Activated T-helper 2 cell treated with anti-CD3 and anti-CD28 coated beads, Interferon-gamma antibody, Interleukin-2, Interleukin-4, amounts not matched to agents 10 μg/mL and 5 μg/mL and 100 μg/mL, durations not matched to agents 14 hours and 24 hours and 36 hours (primary cell): ENCODE measurements around the gene HOMEZ. TPM values are rescaled to one million over a fixed set of nuclear protein-coding genes. Genes with fewer than 3 reads are reported as not detected.
A peak's percentile ranks its signal among the peaks of the same experiment; 100 is the strongest.

ENCODE experiments used
- DNase-seq: peaks from one replicate; pipeline ENCODE4 v3.0.0; 2021; ENCODE audit warnings: low spot score
- H3K27ac Mint-ChIP-seq: one replicate; pipeline ENCODE4 v1.8.0; 2021; ENCODE audit warnings: mixed read lengths
- H3K27me3 Mint-ChIP-seq: one replicate; pipeline ENCODE4 v1.8.0; 2021; ENCODE audit warnings: low read depth, mixed read lengths
- H3K36me3 Mint-ChIP-seq: one replicate; pipeline ENCODE4 v1.8.0; 2021; ENCODE audit warnings: low read depth, mixed read lengths
- H3K4me1 Mint-ChIP-seq: one replicate; pipeline ENCODE4 v1.8.0; 2021; ENCODE audit warnings: low read depth, mixed read lengths
- H3K4me3 Mint-ChIP-seq: one replicate; pipeline ENCODE4 v1.8.0; 2021; ENCODE audit warnings: low read depth, mild to moderate bottlenecking, moderate library complexity, mixed read lengths
- H3K9me3 Mint-ChIP-seq: one replicate; pipeline ENCODE4 v1.8.0; 2021; ENCODE audit warnings: mixed read lengths
- intact Hi-C: fragments of 100-400 bp; cut with micrococcal nuclease; formaldehyde crosslinking; loops from one replicate; pipeline ENCODE4 v1.15.1; 2023
- total RNA-seq: library from RNA; stranded (reverse); gene quantifications from 2 replicates; pipeline ENCODE4 v1.2.3, GENCODE V29; 2022

Gene HOMEZ
- total RNA-seq, 1 donor from 2014 or later = 13.7 TPM

- Mint-ChIP-seq H3K4me3 (peak within 1 kb of the TSS; percentile 88), H3K27ac (peak within 1 kb of the TSS; percentile 86), H3K9me3 (no peaks in the 10 kb centered on the region), H3K36me3 (peaks cover 49% of the 10 kb centered on the region), H3K4me1 (peaks cover 23% of the 10 kb centered on the region), H3K27me3 (no peaks in the 10 kb centered on the region)
- peak; percentile 98 for DNase-seq
- intact Hi-C loops = loop anchor here (1.0 to 10.0 kb wide), 7 partner anchors 20 to 794 kb away; partner anchors contain the start of genes ACIN1, C14orf119, DCAF11 and HOMEZ
These were observed 34.9 kb upstream of the HOMEZ start, which contains the start of gene PABPN1 for GRCh38 chr14:23320584-23321571. Gene PABPN1, plus strand, starts transcription at chr14:23321457. Its CDS starts 13 bp downstream, at chr14:23321470.

GRCh38 chr14:23319746-23320583, 34.0 kb upstream of the HOMEZ start:
- H3K27ac Mint-ChIP-seq = peak overlapping the region; percentile 86
- DNase-seq = no peak
- H3K27me3 Mint-ChIP-seq = peaks cover 2% of the 10 kb centered on the region
- H3K9me3 Mint-ChIP-seq = no peaks in the 10 kb centered on the region
- H3K4me3 Mint-ChIP-seq = peak overlapping the region; percentile 81
- intact Hi-C loops = loop anchor here (5.0 to 10.0 kb wide), 3 partner anchors 237 to 795 kb away; partner anchors contain the start of genes DCAF11, NRL, PRMT5 and THTPA
- H3K4me1 Mint-ChIP-seq = peaks cover 23% of the 10 kb centered on the region
- H3K36me3 Mint-ChIP-seq = peaks cover 40% of the 10 kb centered on the region

GRCh38 chr14:23316300-23316699, 30.4 kb upstream of the HOMEZ start:
- intact Hi-C loops = no loop called here
- H3K4me1 Mint-ChIP-seq = peaks cover 10% of the 10 kb centered on the region
- peaks cover 10% of the 10 kb centered on the region for H3K36me3 Mint-ChIP-seq
- DNase-seq = no peak
- no peak overlapping the region for H3K4me3 Mint-ChIP-seq
- peaks cover 6% of the 10 kb centered on the region for H3K27me3 Mint-ChIP-seq
- H3K9me3 Mint-ChIP-seq = no peaks in the 10 kb centered on the region
- no peak overlapping the region for H3K27ac Mint-ChIP-seq

- no peaks in the 10 kb centered on the region for H3K36me3 Mint-ChIP-seq
- no peak overlapping the region for H3K27ac Mint-ChIP-seq
- intact Hi-C loops = no loop called here
- no peak for DNase-seq
- peaks cover 9% of the 10 kb centered on the region for H3K27me3 Mint-ChIP-seq
- no peak overlapping the region for H3K4me3 Mint-ChIP-seq
- no peaks in the 10 kb centered on the region for H3K9me3 Mint-ChIP-seq
- H3K4me1 Mint-ChIP-seq = peaks cover 17% of the 10 kb centered on the region
These were observed 24.6 kb upstream of the HOMEZ start for GRCh38 chr14:23310546-23310945.

GRCh38 chr14:23308721-23309445, 23.0 kb upstream of the HOMEZ start:
- no peak for DNase-seq
- Mint-ChIP-seq H3K27me3 (peaks cover 9% of the 10 kb centered on the region), H3K36me3 (no peaks in the 10 kb centered on the region), H3K27ac (no peak overlapping the region), H3K4me3 (no peak overlapping the region), H3K9me3 (no peaks in the 10 kb centered on the region), H3K4me1 (peaks cover 17% of the 10 kb centered on the region)
- intact Hi-C loops = loop anchor here (10.0 kb wide), 1 partner anchor 304 kb away; no protein-coding TSS in a partner anchor

- Mint-ChIP-seq H3K4me1 (peaks cover 22% of the 10 kb centered on the region), H3K4me3 (peak overlapping the region; percentile 80), H3K27ac (peak overlapping the region; percentile 19), H3K27me3 (peaks cover 9% of the 10 kb centered on the region), H3K36me3 (no peaks in the 10 kb centered on the region), H3K9me3 (no peaks in the 10 kb centered on the region)
- no peak for DNase-seq
- intact Hi-C loops = loop anchor here (10.0 kb wide), 1 partner anchor 303 kb away; no protein-coding TSS in a partner anchor
These were observed 22.0 kb upstream of the HOMEZ start for GRCh38 chr14:23307687-23308644.

GRCh38 chr14:23307146-23307530, 21.2 kb upstream of the HOMEZ start:
- peak overlapping the region; percentile 80 for H3K4me3 Mint-ChIP-seq
- H3K4me1 Mint-ChIP-seq = peaks cover 25% of the 10 kb centered on the region
- H3K36me3 Mint-ChIP-seq = no peaks in the 10 kb centered on the region
- H3K27ac Mint-ChIP-seq = peak overlapping the region; percentile 78
- no peaks in the 10 kb centered on the region for H3K9me3 Mint-ChIP-seq
- no peak for DNase-seq
- intact Hi-C loops = loop anchor here (10.0 kb wide), 1 partner anchor 302 kb away; no protein-coding TSS in a partner anchor
- H3K27me3 Mint-ChIP-seq = peaks cover 8% of the 10 kb centered on the region

- Mint-ChIP-seq H3K27ac (peak within 1 kb of the TSS; percentile 78), H3K4me3 (peak within 1 kb of the TSS; percentile 80), H3K4me1 (peaks cover 25% of the 10 kb centered on the region), H3K27me3 (peaks cover 4% of the 10 kb centered on the region), H3K9me3 (no peaks in the 10 kb centered on the region), H3K36me3 (no peaks in the 10 kb centered on the region)
- intact Hi-C loops = loop anchor here (10.0 kb wide), 1 partner anchor 302 kb away; no protein-coding TSS in a partner anchor
- no peak for DNase-seq
These were observed 20.6 kb upstream of the HOMEZ start, which contains the start of gene BCL2L2 for GRCh38 chr14:23306412-23307145. Gene BCL2L2, plus strand, starts transcription at chr14:23306833. Its CDS starts 935 bp downstream, at chr14:23307768.

- H3K27me3 Mint-ChIP-seq = peaks cover 4% of the 10 kb centered on the region
- peaks cover 30% of the 10 kb centered on the region for H3K4me1 Mint-ChIP-seq
- peak within 1 kb of the TSS; percentile 99 for H3K4me3 Mint-ChIP-seq
- H3K36me3 Mint-ChIP-seq = peaks cover 13% of the 10 kb centered on the region
- no peaks in the 10 kb centered on the region for H3K9me3 Mint-ChIP-seq
- H3K27ac Mint-ChIP-seq = peak within 1 kb of the TSS; percentile 100
- DNase-seq = peak; percentile 79
- intact Hi-C loops = loop anchor here (10.0 kb wide), 1 partner anchor 298 kb away; no protein-coding TSS in a partner anchor
These were observed 16.6 kb upstream of the HOMEZ start, which contains the start of gene PPP1R3E for GRCh38 chr14:23302290-23303225. Gene PPP1R3E, minus strand, starts transcription at chr14:23302859. Its CDS starts 283 bp downstream, at chr14:23302576.

- intact Hi-C loops = loop anchor here (1.0 to 10.0 kb wide), 5 partner anchors 16 to 297 kb away; partner anchors contain the start of genes ACIN1, C14orf119, HOMEZ and PABPN1
- peak overlapping the region; percentile 96 for H3K27ac Mint-ChIP-seq
- H3K9me3 Mint-ChIP-seq = no peaks in the 10 kb centered on the region
- peaks cover 24% of the 10 kb centered on the region for H3K4me1 Mint-ChIP-seq
- H3K4me3 Mint-ChIP-seq = peak overlapping the region; percentile 87
- DNase-seq = no peak
- peaks cover 2% of the 10 kb centered on the region for H3K27me3 Mint-ChIP-seq
- H3K36me3 Mint-ChIP-seq = peaks cover 17% of the 10 kb centered on the region
These were observed 16.0 kb upstream of the HOMEZ start for GRCh38 chr14:23301969-23302289.
